GM18907 (cell line): ENCODE measurements around the gene ETNK1.
"Not testable (repeated sequence)": the region's sequence is repeated elsewhere in the genome, so short reads cannot be mapped to it uniquely, and the experiment has no call there.

Experiments used
- ATAC-seq: cut with Tn5 transposase; IDR thresholded peaks from one replicate; pipeline ENCODE4 v1.9.1; 2021; ENCODE audit warnings: mild to moderate bottlenecking, moderate library complexity; ENCODE audit not compliant: unreplicated experiment

Gene ETNK1

DNA sequence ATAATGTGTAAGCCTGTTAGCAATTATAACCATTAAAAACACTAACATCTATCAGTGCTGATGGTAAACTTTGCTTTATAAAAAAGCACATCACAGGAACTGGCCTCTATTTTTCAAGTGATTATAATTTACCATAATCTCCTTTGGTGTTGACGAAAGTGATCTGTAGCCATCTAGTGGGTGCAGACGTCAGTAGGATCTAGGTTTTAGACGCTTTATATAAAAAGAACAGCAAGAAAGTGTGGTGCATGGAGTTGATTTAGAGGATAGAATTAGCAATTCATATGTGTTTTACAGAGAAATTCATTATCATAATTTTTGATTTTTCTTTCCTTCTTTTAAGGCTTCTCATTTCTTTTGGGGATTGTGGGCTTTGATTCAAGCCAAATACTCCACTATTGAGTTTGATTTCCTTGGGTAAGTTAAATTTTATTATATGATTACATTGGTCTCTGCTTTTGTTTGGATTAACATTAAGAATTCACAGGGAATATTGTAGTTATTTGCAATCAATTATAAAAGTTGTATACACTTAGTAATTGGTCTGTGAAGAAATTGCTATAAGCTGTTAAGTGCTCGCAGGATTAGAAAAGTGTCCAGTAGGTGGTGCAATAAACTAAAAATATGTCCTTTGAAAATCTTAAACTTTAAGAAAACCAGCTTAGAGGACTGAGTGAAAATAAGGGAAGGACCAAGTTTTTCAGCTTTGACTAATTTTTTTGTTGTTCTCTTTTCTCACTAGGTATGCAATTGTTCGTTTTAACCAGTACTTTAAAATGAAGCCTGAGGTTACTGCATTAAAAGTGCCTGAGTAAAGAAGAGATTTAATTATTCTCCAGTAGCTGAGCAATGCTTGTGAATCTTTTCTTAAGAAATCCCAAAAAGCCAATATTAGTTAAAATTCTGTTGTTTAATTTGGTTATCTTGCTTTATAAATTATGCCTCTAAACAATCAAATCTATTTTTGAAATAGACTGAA lies 59.5 kb downstream of the ETNK1 start:
- ATAC-seq: no peak

DNA sequence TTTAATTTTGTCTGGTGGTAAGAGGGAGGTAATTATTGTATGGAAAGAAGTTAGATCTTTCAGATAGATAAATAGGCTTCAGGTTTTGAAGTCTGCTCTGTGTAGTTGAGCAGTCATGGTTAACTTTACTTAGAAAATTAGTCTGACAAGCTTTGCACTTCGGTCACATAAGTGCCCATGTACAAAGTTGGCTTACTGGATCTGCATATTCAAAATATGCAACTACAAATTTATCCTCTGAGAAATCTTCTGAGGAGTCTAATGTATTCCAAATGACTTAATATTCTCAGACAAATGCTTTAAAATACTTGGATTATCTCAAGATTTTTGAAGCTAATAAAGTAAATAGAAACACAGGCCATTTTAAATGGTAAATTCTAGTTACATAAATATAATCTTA lies 61.2 kb downstream of the ETNK1 start:
- ATAC-seq: no peak

DNA sequence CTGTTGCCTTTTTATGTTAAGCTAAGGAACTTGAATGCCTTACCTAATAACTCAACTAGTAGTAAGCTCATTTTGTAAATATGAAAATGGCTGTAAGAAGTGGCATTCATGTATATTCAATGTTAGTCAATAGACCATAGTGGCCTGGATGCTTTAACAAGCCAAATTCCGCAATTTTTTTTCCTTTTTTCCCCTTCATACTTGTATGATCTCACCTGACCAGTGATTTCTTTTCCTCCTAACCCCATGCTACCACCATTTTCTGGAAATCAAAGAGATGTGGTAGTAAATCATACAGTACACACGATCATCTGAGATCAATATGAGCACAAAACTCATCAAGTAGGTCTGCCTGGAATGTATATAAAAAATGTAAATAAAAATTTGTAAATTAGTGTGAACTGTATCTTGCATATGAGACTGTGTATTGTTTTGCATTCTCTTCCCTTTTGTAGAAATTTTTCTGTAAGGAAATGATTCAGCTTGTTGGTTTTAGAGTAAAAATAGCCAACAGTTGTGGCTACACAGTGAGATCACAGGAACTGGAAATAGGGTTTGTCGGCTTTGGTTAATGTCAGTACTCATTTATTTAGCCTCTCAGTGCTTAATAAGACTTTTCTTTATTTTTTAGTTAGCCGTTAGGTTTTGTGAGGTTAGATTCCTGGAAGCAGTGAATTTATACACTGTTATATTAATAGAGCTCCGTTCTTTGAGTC lies 62.5 kb downstream of the ETNK1 start:
- ATAC-seq: peak; percentile 84

DNA sequence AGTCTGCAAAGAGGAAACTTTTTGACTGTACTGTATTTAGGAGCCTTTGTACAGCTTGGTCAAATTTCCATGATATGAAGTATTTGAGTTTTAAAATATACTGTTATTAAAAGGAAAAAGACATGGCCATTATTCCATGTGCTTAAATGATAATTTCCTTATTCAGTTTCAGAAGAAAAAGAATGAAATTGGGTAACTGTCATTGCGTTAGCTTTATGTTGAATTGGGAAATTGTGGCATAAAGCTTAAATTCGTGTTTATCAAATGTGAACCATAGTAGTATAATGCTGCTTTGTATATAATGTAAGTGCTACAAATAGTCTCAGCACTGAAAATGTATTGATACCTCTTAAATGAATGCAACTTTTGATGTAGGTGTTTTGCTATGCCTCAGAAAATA lies 64.9 kb downstream of the ETNK1 start:
- no peak for ATAC-seq

DNA sequence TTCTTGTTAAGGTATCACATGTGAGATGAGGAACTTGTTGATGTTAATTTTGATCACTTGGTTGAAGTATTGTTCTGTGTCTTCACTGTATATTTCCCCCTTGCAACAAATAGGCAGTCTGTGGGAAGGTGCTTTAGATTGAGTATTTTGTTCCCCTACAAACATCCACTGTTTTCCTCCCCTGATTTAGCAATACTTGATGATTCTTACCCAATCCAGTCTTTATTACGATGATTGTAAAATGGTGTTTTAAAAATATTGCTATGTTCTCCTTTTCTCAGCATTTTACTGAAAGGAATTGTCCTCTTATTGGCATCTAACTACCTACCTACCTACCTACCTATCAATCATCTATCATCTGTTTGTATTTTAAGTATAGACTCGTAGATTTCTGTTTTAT lies 66.3 kb downstream of the ETNK1 start:
- ATAC-seq: no peak

DNA sequence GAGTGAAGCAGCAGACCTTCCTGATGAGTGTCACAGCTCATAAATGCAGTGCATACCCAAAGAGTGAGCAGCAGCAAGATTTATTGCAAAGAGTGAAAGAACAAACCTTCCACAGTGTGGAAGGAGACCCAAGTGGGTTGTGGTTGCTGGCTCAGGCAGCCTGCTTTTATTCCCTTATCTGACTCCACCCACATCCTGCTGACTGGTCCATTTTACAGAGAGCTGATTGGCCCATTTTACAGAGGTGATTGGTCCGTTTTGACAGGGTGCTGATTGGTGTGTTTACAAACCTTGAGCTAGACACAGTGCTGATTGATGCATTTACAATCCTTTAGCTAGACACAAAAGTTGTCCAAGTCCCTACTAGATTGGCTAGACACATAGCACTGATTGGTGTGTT lies 67.5 kb downstream of the ETNK1 start:
- not testable (repeated sequence) for ATAC-seq

DNA sequence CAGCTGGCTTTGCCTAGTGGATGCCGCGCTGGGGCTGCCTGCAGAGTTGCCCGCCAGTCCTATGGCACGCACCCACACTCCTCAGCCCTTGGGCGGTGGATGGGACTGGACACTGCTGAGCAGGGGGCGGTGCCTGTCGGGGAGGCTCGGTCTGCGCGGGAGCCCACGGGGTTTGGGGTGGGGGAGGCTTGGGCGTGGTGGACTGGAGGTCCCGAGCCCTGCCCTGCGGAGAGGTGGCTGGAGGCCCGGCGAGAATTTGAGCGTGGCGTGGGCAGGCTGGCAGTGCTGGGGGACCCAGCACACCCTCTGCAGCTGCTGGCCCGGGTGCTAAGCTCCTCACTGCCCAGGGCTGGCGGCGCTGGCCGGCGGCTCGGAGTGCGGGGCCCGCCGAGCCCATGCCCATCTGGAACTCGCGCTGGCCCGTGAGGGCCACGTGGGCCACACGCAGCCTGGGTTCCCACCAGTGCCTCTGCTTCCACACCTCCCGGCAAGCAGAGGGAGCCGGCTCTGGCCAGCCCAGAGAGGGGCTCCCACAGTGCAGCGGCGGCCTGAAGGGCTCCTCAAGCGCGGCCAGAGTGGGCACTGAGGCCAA lies 68.1 kb downstream of the ETNK1 start:
- no peak for ATAC-seq

DNA sequence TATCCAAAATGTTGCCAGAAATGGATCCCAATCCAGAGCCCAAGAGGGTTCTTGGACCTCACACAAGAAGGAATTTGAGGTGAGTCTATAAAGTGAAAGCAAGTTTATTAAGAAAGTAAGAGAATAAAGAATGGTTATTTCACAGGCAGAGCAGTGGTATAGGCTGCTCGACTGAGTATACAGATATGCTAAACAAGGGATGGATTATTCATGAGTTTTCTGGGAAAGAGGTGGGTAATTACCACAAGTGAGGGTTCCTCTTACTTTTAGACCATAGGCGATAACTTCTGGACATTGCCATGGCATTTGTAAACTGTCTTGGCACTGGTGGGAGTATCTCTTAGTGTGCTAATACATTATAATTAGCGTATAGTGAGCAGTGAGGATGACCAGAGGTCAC lies 73.6 kb downstream of the ETNK1 start:
- no peak for ATAC-seq

DNA sequence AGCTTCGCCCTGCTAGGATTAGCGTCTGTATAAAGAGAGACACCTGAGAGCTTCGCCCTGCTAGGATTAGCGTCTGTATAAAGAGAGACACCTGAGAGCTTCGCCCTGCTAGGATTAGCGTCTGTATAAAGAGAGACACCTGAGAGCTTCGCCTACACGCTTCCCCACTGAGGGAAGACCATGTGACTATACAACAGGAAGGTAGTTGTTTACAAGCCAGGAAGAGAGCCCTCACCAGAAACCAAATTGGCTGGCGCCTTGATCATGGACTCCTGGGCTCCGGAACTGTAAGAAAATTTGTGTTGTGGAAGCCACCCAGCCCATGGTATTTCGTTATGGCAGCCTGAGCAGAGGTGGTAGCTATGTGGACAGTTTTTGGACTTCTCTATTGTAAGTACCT lies 74.7 kb downstream of the ETNK1 start:
- ATAC-seq: not testable (repeated sequence)

DNA sequence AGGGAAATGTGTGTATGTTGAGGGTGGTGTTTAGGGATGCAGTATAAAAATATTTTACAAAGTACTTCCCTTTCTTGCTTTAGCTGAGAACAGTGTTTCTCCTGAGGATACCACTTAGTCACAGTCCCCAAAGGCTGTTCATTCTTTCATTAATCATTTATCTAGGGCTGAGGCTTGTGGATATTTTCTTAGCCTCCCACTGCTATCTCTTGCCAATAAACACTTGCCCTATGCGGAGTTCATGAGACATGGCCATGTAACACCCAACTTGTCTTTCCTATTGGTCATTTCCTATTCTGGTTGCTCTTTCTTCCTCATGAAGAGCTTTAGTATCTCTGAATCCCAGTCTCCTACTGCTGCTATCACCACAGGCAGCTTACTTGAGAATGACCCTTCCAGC lies 75.1 kb downstream of the ETNK1 start:
- no peak for ATAC-seq

DNA sequence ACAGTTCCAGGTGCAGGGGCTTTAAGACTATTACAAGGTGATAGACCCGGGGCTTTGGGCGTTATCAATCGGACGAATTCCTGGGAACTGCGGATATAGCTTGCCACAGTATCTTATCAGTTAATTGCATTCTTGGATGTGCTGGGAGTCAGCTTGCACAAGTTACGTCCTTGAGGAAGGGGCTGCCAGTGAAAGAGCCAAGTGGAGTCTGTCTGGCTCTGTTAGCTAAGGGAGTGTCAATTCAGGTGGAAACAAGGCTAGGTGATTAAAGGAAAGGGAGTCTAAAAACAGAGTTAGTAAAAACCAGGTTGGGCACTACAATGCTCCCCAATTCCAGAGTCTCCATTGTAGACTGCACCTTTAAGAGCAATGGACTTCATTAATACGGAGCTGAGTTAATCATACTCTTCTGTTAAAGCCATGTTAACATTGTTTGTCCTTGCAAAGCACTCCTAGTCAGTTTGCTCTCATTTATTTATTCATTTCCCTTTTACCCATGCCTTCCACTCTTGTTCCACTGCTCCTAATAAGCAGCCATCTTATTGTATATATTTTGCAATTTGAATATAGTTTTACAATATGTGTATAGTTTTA lies 76.3 kb downstream of the ETNK1 start:
- not testable (repeated sequence) for ATAC-seq

DNA sequence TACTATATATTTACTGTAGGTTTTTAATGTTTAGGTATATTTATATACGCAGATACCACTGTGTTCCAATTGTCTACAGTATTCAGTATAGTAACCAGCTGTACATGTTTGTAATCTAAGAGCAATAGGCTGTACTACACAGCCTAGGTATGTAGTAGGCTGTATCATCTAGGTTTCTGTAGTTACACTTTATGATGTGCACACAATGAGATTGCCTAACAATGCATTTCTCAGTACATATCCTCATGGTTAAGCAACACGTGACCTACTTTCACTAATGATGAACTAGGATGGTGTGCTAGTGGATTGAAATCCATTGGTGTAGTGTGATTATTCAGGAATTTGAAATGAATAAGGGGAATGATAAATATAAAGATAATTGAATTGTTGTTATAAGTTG lies 77.7 kb downstream of the ETNK1 start:
- no peak for ATAC-seq

DNA sequence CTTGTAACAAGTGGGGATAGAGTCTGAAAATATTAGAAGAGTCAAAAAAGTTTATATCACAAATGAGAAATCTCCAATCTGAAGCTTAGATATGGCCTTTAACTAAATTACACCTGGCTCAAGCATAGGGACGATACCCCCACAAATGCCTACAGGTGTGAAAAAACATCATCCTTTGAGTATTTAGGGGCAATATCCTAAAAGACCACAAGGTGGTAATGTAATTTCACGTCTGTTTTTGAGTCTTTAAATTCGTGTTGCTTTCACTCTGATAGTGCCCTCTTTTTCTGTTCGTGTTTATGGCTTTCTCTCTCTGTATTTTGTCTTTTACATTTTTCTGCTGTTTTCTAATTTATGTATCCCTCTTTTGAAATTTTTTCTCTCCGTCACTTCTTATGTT lies 84.3 kb downstream of the ETNK1 start:
- ATAC-seq: no peak

DNA sequence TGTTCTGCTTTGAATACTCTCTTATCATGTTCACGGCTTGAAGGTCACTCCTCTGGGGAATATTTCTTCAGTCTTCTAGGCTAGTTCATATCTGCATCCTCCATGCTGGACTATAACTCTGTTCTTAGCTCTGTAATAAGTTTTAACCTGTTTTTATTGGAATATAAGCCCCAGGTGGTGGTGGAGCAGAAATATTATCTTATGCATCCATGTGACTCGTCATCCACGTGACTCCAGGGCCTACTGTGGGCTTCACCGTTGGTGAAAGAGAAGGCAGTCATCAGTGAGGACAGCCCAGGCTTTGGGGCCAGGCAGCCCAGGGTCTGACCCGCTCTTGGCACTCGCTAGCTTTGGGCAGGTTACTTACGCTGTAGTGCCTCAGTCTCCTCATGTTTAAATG lies 87.1 kb downstream of the ETNK1 start:
- no peak for ATAC-seq

DNA sequence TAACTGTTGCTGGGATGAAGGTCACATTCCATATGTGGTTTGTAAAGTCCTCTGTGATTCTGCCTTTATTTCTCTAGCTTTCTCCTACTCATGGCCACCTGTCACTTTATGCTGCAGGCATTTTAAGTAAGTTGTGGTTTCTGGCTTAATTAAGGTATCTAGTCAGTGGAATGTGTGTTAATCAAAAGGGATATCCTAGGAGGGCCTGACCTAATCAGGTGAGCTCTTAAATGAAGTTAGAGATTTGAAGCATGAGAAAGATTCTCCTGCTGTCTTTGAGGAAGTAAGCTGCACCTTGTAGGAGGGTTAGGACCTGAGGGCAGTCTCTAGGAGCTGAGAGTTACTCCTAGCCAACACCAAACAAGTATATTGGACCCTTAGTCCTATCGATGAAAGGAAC lies 90.3 kb downstream of the ETNK1 start:
- ATAC-seq: no peak

DNA sequence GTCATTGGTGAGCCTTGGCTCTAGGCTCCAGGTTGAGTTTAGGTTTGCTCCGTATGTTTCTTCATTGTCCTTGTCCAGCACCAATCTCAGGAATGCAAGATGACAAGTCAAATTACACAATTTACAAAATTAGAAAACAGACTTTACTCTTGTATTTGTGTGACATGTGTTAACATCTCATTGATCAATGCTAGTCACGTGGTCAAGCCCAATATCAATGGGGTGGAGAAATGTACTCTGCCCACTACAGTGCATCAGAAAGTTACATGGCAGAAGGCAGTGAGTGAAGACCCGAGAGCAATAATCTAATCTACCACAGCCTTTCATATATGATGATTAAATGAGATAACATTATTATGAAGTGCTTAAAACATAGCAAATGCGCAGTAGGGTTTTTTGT lies 94.8 kb downstream of the ETNK1 start:
- no peak for ATAC-seq

DNA sequence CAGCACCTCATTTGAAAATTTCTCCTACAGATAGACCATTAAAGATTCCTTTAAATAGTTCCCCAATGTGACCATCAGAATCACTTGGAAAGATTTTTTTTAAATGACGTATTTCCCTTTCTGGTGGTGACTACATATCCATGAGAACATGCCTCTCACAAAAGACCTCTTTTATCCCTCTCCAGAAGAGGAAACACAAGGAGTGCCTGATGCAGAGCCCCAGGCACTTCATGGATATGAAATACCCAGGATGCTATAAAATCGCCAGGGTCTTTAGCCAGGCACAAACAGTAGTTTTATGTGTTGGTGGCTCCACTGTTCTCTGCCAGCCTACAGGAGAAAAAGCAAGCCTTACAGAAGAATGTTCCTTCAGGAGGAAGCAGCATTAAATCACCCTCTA lies 97.1 kb downstream of the ETNK1 start:
- no peak for ATAC-seq

DNA sequence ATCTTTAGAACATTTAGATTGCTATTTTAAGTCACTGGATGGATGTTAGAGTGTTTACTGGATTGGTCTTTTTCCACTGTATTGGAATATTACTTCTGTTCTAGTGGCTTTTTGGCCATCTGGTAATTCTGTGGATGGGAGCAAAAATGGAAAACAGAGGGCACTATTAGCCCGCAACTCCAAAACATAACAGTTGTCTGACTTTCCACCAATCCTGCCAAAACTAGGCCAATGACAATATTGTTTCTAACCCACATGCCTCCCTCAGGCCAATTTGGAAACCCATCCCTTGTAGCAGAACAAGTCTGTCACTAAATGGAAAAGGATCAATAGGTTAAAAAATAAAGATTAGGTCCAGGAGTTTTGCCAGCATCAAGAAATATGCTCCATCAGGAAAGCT lies 97.8 kb downstream of the ETNK1 start:
- no peak for ATAC-seq

DNA sequence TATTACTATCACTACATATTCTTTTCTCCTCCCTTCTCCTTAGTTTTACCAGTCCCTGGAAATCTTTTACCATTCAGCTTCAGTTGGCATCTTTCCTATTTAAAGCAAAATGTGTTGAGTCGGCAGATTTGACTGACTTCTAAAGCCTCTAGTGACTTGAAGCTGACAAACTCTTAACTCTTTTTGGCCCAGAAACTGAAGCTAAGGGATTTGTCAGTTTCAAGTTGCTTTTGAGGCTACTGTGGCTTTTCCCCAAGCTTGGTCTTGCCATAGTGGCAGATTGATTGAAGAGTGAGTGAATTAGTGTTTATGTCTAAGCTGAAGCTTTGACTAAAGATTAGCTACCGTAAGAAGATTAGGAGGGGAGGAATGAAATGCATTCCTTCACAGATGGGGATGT lies 104.0 kb downstream of the ETNK1 start:
- ATAC-seq: no peak

DNA sequence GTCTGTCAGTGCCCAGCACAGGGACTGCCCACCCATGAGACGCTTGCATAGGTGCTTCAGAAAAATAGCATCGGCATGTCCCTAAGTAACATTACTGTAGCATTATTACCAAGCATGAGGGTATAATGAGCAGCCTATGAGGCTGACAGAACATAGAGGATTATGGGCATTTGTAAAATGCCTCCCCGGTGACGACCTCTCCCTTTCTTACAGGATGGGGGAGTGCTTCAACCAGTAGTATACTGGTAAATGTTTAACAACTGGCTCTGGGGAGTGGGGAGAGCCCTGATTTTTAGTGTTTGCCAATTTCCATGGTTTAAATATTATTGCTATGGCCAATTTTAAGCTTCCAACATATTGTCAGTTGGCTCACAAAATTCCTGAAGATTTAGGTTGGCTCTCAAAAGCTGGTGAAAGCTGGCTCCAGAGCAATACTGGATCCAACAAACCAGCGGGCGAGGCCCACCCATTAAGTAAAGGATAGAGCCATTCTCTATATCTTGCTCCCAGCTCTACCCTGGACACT lies 104.5 kb downstream of the ETNK1 start:
- no peak for ATAC-seq

DNA sequence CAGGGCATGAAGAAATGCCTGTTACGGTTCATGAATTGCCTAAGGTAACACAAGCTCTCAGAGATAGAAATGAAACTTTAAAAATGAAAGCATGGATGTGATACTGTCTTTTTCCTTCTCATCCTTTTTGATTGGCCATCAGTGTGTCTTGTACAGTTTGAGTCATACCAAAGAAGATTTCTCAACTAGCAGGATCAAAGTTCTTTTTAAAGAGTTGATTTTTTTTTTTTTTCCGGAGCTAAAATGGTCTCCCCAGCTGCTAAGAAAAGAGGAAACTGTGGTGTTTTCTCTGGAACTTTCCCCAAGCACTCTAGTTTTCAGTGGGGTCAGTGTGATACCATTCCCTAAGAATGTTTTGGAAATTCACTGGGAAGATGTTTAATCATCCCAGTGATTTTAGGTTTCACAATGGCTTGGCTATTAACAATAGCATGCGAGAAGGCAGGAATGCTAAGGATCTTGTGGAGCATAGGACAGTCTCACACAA lies 105.0 kb downstream of the ETNK1 start:
- no peak for ATAC-seq
